Common myeloid progenitor, CD34-positive (primary cell): ENCODE measurements around the gene BCORL1.

Experiments used
- CTCF ChIA-PET: fragments of 350-600 bp; sonication (Branson Sonifier 250); formaldehyde crosslinking; loops from one replicate; lab custom pipeline; 2021; ENCODE audit warnings: antibody characterized with exemption; lab: Charles Lee
- POLR2A ChIA-PET: fragments of 350-600 bp; sonication (Branson Sonifier 250); formaldehyde crosslinking; loops from one replicate; lab custom pipeline; 2021; ENCODE audit warnings: antibody characterized with exemption; lab: Charles Lee
- DNase-seq, 3 donors: peaks; one replicate each; pipeline versions ENCODE4 v3.0.0 to v3.0.0-alpha.2; 2013
- H3K27ac ChIP-seq, 2 experiments: 1 replicate in 1 of 2; 2 replicates in 1 of 2; pipeline ENCODE4 v1.7.0; 2013; ENCODE audit warnings: inconsistent platforms in 2 of 2, low read length in 2 of 2, mild to moderate bottlenecking in 2 of 2, low read depth in 1 of 2, moderate library complexity in 1 of 2; ENCODE audit not compliant: severe bottlenecking in 2 of 2, insufficient read depth in 1 of 2, poor library complexity in 1 of 2
- H3K27me3 ChIP-seq, 5 experiments: replicated peaks in 2 of 5; 1 replicate in 3 of 5; 2 replicates in 2 of 5; pipeline versions ENCODE4 v1.6.1 to v1.7.0; 2013; ENCODE audit warnings: low read length in 4 of 5, mild to moderate bottlenecking in 2 of 5, moderate library complexity in 2 of 5, inconsistent platforms in 1 of 5; ENCODE audit not compliant: insufficient read depth in 5 of 5, control insufficient read depth in 4 of 5
- H3K36me3 ChIP-seq, 4 experiments: 1 replicate in 2 of 4; 2 replicates in 2 of 4; pipeline versions ENCODE4 v1.6.1 to v1.7.0; 2013; ENCODE audit warnings: low read length in 3 of 4, control low read depth in 1 of 4, mild to moderate bottlenecking in 1 of 4; ENCODE audit not compliant: control insufficient read depth in 4 of 4, insufficient read depth in 4 of 4
- H3K4me1 ChIP-seq, 4 experiments: 1 replicate in 3 of 4; 2 replicates in 1 of 4; pipeline versions ENCODE4 v1.6.1 to v1.7.1; 2013; ENCODE audit warnings: low read length in 3 of 4, mild to moderate bottlenecking in 3 of 4, control low read depth in 1 of 4, inconsistent platforms in 1 of 4, moderate library complexity in 1 of 4; ENCODE audit not compliant: control insufficient read depth in 4 of 4, insufficient read depth in 4 of 4; ENCODE audit errors: control extremely low read depth in 1 of 4
- H3K4me3 ChIP-seq, 7 experiments: 1 replicate in 4 of 7; 2 replicates in 3 of 7; pipeline versions ENCODE4 v1.5.1 to v1.7.0; 2013; ENCODE audit warnings: mild to moderate bottlenecking in 7 of 7, low read length in 6 of 7, moderate library complexity in 6 of 7, inconsistent platforms in 2 of 7, low read depth in 2 of 7, control low read depth in 1 of 7; ENCODE audit not compliant: insufficient read depth in 4 of 7, control insufficient read depth in 1 of 7; ENCODE audit errors: extremely low read depth in 1 of 7
- H3K9me3 ChIP-seq, 5 experiments: 1 replicate in 4 of 5; 2 replicates in 1 of 5; pipeline versions ENCODE4 v1.6.1 to v1.7.1; 2013; ENCODE audit warnings: low read length in 4 of 5, mild to moderate bottlenecking in 2 of 5, inconsistent platforms in 1 of 5, low read depth in 1 of 5, moderate library complexity in 1 of 5; ENCODE audit not compliant: control insufficient read depth in 4 of 5, insufficient read depth in 2 of 5; ENCODE audit errors: control extremely low read depth in 1 of 5
- WGBS: methylation state at CpG from one replicate; pipeline ENCODE4 v1.1.5; 2013; ENCODE audit not compliant: insufficient coverage; 5-methylcytosine and 5-hydroxymethylcytosine counted together

The BCORL1 gene

GRCh38 chrX:129938081-129938480 lies 44.4 kb upstream of the BCORL1 start:
- Histone ChIP-seq H3K9me3 (no peaks in the 10 kb centered on the region), H3K27ac (no peak overlapping the region), H3K36me3 (no peaks in the 10 kb centered on the region), H3K4me1 (no peaks in the 10 kb centered on the region), H3K27me3 (peaks cover 0 to 5% (median 0%) of the 10 kb centered on the region in 5 experiments), H3K4me3 (no peak overlapping the region)
- ChIA-PET POLR2A (no interaction called here), CTCF (no interaction called here)
- WGBS: 73% methylated on average over 4 of the region's 4 CpGs
- no peak for DNase-seq

GRCh38 chrX:129939986-129940385 lies 42.4 kb upstream of the BCORL1 start:
- POLR2A ChIA-PET: no interaction called here
- DNase-seq: no peak
- Histone ChIP-seq H3K4me3 (no peak overlapping the region), H3K27ac (no peak overlapping the region), H3K27me3 (no peaks in the 10 kb centered on the region), H3K4me1 (no peaks in the 10 kb centered on the region), H3K36me3 (no peaks in the 10 kb centered on the region), H3K9me3 (no peaks in the 10 kb centered on the region)
- 63% methylated on average over 7 of the region's 8 CpGs for WGBS
- CTCF ChIA-PET: no interaction called here

GRCh38 chrX:129940721-129941120 lies 41.7 kb upstream of the BCORL1 start:
- Histone ChIP-seq H3K9me3 (no peaks in the 10 kb centered on the region), H3K27me3 (no peaks in the 10 kb centered on the region), H3K4me3 (no peak overlapping the region), H3K4me1 (no peaks in the 10 kb centered on the region), H3K27ac (no peak overlapping the region), H3K36me3 (no peaks in the 10 kb centered on the region)
- ChIA-PET POLR2A (no interaction called here), CTCF (no interaction called here)
- no peak for DNase-seq
- WGBS: no CpG with 5 or more reads among the region's 2 CpGs

GRCh38 chrX:129945131-129945530 lies 37.3 kb upstream of the BCORL1 start:
- no peak overlapping the region for H3K27ac ChIP-seq
- CTCF ChIA-PET: interaction anchor here (1.3 kb wide), 1 partner anchor 19 kb away, joined by 3 read pairs; no protein-coding TSS in a partner anchor
- no peak overlapping the region for H3K4me3 ChIP-seq
- no peaks in the 10 kb centered on the region for H3K27me3 ChIP-seq
- no peaks in the 10 kb centered on the region for H3K9me3 ChIP-seq
- no peak for DNase-seq
- H3K36me3 ChIP-seq: no peaks in the 10 kb centered on the region
- no peaks in the 10 kb centered on the region for H3K4me1 ChIP-seq
- no CpG with 5 or more reads among the region's 1 CpG for WGBS
- POLR2A ChIA-PET: no interaction called here

- WGBS: 54% methylated on average over 18 of the region's 18 CpGs
Observed at GRCh38 chrX:129953334-129953648, 29.1 kb upstream of the BCORL1 start.

GRCh38 chrX:129953881-129954280 lies 28.6 kb upstream of the BCORL1 start:
- no peak overlapping the region for H3K27ac ChIP-seq
- H3K4me3 ChIP-seq: no peak overlapping the region
- WGBS: 88% methylated on average over 1 of the region's 4 CpGs
- ChIA-PET POLR2A (no interaction called here), CTCF (interaction anchor here (1.0 to 1.1 kb wide), 3 partner anchors 15 to 74 kb away, joined by 3 to 4 read pairs (median 4); no protein-coding TSS in a partner anchor)
- DNase-seq: no peak
- H3K36me3 ChIP-seq: no peaks in the 10 kb centered on the region
- H3K9me3 ChIP-seq: no peaks in the 10 kb centered on the region
- H3K4me1 ChIP-seq: peaks cover 2 to 26% (median 19%) of the 10 kb centered on the region in 4 experiments
- H3K27me3 ChIP-seq: no peaks in the 10 kb centered on the region

More at GRCh38 chrX:129953334-129953648, 29.1 kb upstream of the BCORL1 start:
- Histone ChIP-seq H3K9me3 (no peaks in the 10 kb centered on the region), H3K4me1 (peaks cover 2 to 26% (median 17%) of the 10 kb centered on the region in 4 experiments), H3K4me3 (peak overlapping the region in 3 of 7 experiments; percentile 51 to 75 (median 53)), H3K27ac (no peak overlapping the region), H3K36me3 (no peaks in the 10 kb centered on the region), H3K27me3 (no peaks in the 10 kb centered on the region)
- no peak for DNase-seq
- ChIA-PET POLR2A (interaction anchor here (0.7 kb wide), 1 partner anchor 28 kb away, joined by 4 read pairs; no protein-coding TSS in a partner anchor), CTCF (interaction anchor here (1.0 to 1.1 kb wide), 3 partner anchors 14 to 75 kb away, joined by 3 to 4 read pairs (median 4); no protein-coding TSS in a partner anchor)

- POLR2A ChIA-PET: no interaction called here
- Histone ChIP-seq H3K4me1 (peaks cover 2 to 26% (median 21%) of the 10 kb centered on the region in 4 experiments), H3K27ac (no peak overlapping the region), H3K4me3 (no peak overlapping the region), H3K27me3 (peaks cover 0 to 7% (median 0%) of the 10 kb centered on the region in 5 experiments), H3K36me3 (no peaks in the 10 kb centered on the region), H3K9me3 (no peaks in the 10 kb centered on the region)
- WGBS: no CpG with 5 or more reads among the region's 3 CpGs
- CTCF ChIA-PET: no interaction called here
- no peak for DNase-seq
Observed at GRCh38 chrX:129954804-129955203, 27.6 kb upstream of the BCORL1 start.
